ENCODE results near the gene TNRC6B.
"Not testable (repeated sequence)": the region's sequence is repeated elsewhere in the genome, so short reads cannot be mapped to it uniquely, and the experiment has no call there.

Gene TNRC6B

DNA sequence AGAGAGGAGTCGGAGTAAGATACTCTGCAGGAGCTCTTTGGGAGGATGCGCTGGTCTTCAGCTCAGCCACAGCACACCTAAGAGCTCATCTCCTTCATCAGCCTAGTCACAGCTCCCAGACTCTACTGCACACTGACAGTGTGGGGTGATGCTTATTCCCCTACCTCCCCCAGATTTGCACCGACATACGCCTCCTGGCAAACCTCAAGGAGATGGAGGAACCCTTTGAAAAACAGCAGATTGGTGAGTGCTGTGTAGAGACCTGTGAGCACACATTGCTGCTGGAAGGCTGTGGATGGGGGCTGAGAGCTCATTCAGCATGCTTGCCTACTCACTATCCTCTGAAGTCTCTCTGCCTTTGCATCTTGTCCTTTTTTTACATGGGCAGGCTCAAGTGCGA, 183.4 kb downstream of the TNRC6B start:
- H3K4me1 ChIP-seq (ENCODE audit: insufficient read depth, low read length): no peaks in the 10 kb centered on the region
- H3K9me3 ChIP-seq (ENCODE audit: insufficient read depth, low read depth, low read length): no peaks in the 10 kb centered on the region
- no peak overlapping the region for H3K9ac ChIP-seq (ENCODE audit: low read depth, low read length)
- H3K4me3 ChIP-seq (ENCODE audit: low read length): no peak overlapping the region
- H3K27ac ChIP-seq (ENCODE audit: low read length): no peak overlapping the region
- H3K36me3 ChIP-seq (ENCODE audit: insufficient read depth, low read depth, low read length): peaks cover 98% of the 10 kb centered on the region
- no peaks in the 10 kb centered on the region for H3K27me3 ChIP-seq (ENCODE audit: insufficient read depth, low read length)

DNA sequence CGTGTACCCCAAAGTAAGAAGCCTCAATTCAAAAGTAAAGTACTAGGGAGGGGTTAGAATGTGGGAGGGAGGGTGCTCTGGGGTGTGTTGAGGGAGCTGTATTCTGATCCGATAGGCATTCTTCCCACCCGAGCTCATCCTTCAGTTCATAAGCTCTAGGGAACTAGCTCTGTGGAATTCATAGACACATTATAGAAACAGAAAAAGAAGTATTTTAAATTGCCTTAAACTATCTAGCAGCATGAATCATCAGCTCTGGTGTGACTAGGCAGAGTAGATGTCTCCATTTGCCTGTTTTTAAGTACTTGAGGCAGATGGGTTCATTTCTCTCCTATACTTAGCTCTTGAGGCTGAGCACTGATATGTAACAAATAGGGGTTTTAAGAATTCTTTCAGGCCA, 185.3 kb downstream of the TNRC6B start:
- Histone ChIP-seq H3K27ac (ENCODE audit: low read length) (no peak overlapping the region), H3K36me3 (ENCODE audit: insufficient read depth, low read depth, low read length) (peaks cover 100% of the 10 kb centered on the region), H3K4me1 (ENCODE audit: insufficient read depth, low read length) (no peaks in the 10 kb centered on the region), H3K27me3 (ENCODE audit: insufficient read depth, low read length) (no peaks in the 10 kb centered on the region), H3K4me3 (ENCODE audit: low read length) (no peak overlapping the region), H3K9me3 (ENCODE audit: insufficient read depth, low read depth, low read length) (no peaks in the 10 kb centered on the region), H3K9ac (ENCODE audit: low read depth, low read length) (no peak overlapping the region)

DNA sequence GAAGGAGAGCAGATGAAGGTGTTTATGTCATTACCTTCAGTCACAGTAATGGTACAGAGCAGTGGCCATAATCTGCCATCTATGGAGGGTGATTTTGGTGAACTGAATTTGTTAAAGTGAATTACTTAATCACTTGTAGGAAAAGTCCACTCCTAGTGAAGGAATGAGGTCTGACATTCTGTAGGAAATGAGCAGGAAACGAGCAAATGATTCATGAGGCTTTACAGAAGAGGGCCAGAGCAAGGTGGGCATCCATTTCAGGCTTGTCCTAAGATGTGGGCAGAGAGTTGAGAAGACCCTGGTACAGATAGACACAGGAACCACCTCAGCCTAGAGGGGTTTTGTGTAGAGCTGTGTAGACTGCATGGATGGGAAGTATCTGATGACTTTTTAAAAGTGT, 186.7 kb downstream of the TNRC6B start:
- Histone ChIP-seq H3K9ac (ENCODE audit: low read depth, low read length) (no peak overlapping the region), H3K4me3 (ENCODE audit: low read length) (no peak overlapping the region), H3K4me1 (ENCODE audit: insufficient read depth, low read length) (no peaks in the 10 kb centered on the region), H3K36me3 (ENCODE audit: insufficient read depth, low read depth, low read length) (peaks cover 97% of the 10 kb centered on the region), H3K9me3 (ENCODE audit: insufficient read depth, low read depth, low read length) (no peaks in the 10 kb centered on the region), H3K27me3 (ENCODE audit: insufficient read depth, low read length) (no peaks in the 10 kb centered on the region), H3K27ac (ENCODE audit: low read length) (no peak overlapping the region)

DNA sequence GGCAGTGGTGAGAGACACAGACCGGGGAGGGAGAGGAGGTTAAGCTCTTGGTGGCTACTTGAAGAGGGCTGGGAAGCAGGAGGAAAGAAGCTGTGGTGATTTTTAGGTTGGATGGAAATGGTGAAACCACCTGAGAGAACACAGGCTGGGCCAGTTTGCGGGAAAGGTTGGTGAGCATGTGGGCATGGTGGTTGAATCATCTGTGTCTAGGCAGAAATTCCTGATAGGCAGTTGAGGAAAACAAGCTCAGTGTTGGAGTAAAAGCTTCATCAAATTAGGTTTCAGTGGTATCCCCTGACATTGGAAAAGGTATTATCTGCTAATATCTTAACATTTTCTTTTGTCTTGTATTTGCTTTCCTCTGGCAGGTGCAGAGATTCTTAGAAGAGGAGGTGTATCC, 188.3 kb downstream of the TNRC6B start:
- H3K4me3 ChIP-seq (ENCODE audit: low read length): no peak overlapping the region

DNA sequence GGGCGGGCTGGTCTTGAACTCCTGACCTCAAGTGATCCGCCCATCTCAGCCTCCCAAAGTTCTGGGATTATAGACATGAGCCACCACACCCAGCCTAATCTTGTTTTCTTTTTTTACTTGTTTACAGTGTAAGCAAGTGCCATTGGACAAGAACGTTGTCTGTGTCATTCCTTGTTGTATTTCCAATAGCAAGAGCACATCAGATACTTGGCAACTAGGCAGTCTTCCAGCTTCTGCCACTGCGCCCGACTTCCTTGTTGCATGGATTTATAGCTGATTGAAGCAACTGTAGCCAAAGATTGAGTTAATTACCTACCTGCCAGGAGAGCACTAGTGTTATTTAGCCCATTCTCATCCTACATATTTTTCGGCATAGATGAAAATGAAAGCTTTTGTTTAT, 189.6 kb downstream of the TNRC6B start:
- H3K27ac ChIP-seq (ENCODE audit: low read length): no peak overlapping the region
- H3K9ac ChIP-seq (ENCODE audit: low read depth, low read length): no peak overlapping the region
- peaks cover 68% of the 10 kb centered on the region for H3K36me3 ChIP-seq (ENCODE audit: insufficient read depth, low read depth, low read length)
- no peak overlapping the region for H3K4me3 ChIP-seq (ENCODE audit: low read length)
- H3K9me3 ChIP-seq (ENCODE audit: insufficient read depth, low read depth, low read length): no peaks in the 10 kb centered on the region
- H3K27me3 ChIP-seq (ENCODE audit: insufficient read depth, low read length): no peaks in the 10 kb centered on the region
- no peaks in the 10 kb centered on the region for H3K4me1 ChIP-seq (ENCODE audit: insufficient read depth, low read length)

More for the DNA sequence above, 188.3 kb downstream of the TNRC6B start:
- Histone ChIP-seq H3K36me3 (ENCODE audit: insufficient read depth, low read depth, low read length) (peaks cover 80% of the 10 kb centered on the region), H3K4me1 (ENCODE audit: insufficient read depth, low read length) (no peaks in the 10 kb centered on the region), H3K9ac (ENCODE audit: low read depth, low read length) (no peak overlapping the region), H3K9me3 (ENCODE audit: insufficient read depth, low read depth, low read length) (no peaks in the 10 kb centered on the region), H3K27ac (ENCODE audit: low read length) (no peak overlapping the region), H3K27me3 (ENCODE audit: insufficient read depth, low read length) (no peaks in the 10 kb centered on the region)

DNA sequence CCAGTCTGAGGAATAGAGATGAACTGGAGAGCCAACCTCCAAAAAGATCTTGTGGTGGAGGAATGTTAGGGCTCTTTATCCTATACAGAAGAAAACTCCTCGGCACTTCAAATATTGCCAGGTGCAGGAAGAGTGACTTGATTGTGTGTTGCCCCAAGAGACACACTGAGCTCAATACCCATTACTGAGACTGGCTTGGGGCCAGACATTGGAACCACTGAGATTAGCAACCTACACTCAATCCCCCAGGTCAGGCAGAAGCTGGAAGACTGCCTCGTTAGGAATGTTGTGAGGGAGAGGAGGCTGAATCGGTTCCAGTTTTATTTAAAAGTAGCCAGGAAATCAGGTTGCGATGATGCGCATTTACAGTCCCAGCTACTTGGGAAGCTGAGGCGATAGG, 190.3 kb downstream of the TNRC6B start:
- Histone ChIP-seq H3K9ac (ENCODE audit: low read depth, low read length) (no peak overlapping the region), H3K36me3 (ENCODE audit: insufficient read depth, low read depth, low read length) (peaks cover 66% of the 10 kb centered on the region), H3K9me3 (ENCODE audit: insufficient read depth, low read depth, low read length) (no peaks in the 10 kb centered on the region), H3K4me1 (ENCODE audit: insufficient read depth, low read length) (no peaks in the 10 kb centered on the region), H3K27ac (ENCODE audit: low read length) (no peak overlapping the region), H3K27me3 (ENCODE audit: insufficient read depth, low read length) (no peaks in the 10 kb centered on the region), H3K4me3 (ENCODE audit: low read length) (no peak overlapping the region)

DNA sequence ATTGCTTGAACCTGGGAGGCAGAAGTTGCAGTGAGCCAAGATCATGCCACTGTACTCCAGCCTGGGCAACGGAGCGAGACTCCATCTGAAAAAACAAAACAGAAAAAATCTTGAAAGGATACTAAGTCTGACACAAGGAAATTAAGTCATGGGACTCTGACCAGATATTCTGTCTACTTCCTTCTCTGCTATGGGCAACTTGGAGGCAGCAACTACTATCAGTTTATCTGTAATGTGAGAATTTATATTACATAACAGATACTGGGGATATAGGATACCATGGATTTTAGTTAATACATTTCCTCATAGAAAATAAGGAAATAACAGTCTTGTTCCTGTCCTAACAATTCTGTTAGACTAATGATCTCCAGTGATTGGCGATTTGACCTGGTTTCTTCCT, 191.1 kb downstream of the TNRC6B start:
- no peak overlapping the region for H3K9ac ChIP-seq (ENCODE audit: low read depth, low read length)
- H3K36me3 ChIP-seq (ENCODE audit: insufficient read depth, low read depth, low read length): peaks cover 63% of the 10 kb centered on the region
- no peaks in the 10 kb centered on the region for H3K4me1 ChIP-seq (ENCODE audit: insufficient read depth, low read length)
- no peak overlapping the region for H3K27ac ChIP-seq (ENCODE audit: low read length)
- no peaks in the 10 kb centered on the region for H3K9me3 ChIP-seq (ENCODE audit: insufficient read depth, low read depth, low read length)
- no peak overlapping the region for H3K4me3 ChIP-seq (ENCODE audit: low read length)
- no peaks in the 10 kb centered on the region for H3K27me3 ChIP-seq (ENCODE audit: insufficient read depth, low read length)

DNA sequence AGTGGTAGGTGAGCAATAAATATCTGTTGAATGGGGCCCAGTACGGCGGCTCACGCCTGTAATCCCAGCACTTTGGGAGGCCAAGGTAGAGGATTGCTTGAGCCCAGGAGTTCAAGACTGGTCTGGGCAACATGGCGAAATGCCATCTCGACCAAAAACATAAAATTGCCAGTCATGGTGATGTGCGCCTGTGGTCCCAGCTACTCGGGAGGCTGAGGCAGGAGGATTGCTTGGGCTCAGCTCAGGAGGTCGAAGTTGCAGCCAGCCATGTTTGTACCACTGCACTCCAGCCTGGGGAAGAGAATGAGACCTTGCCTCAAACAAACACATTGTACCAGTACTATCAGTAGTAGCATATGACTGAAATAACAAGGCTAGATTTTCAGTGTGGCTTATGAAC, 196.8 kb downstream of the TNRC6B start:
- no peaks in the 10 kb centered on the region for H3K9me3 ChIP-seq (ENCODE audit: insufficient read depth, low read depth, low read length)
- peaks cover 10% of the 10 kb centered on the region; the same call in 1 of the 2 replicates for H3K36me3 ChIP-seq (ENCODE audit: insufficient read depth, low read depth, low read length)
- H3K27ac ChIP-seq (ENCODE audit: low read length): no peak overlapping the region
- H3K27me3 ChIP-seq (ENCODE audit: insufficient read depth, low read length): no peaks in the 10 kb centered on the region
- no peaks in the 10 kb centered on the region for H3K4me1 ChIP-seq (ENCODE audit: insufficient read depth, low read length)
- H3K4me3 ChIP-seq (ENCODE audit: low read length): no peak overlapping the region
- no peak overlapping the region for H3K9ac ChIP-seq (ENCODE audit: low read depth, low read length)

DNA sequence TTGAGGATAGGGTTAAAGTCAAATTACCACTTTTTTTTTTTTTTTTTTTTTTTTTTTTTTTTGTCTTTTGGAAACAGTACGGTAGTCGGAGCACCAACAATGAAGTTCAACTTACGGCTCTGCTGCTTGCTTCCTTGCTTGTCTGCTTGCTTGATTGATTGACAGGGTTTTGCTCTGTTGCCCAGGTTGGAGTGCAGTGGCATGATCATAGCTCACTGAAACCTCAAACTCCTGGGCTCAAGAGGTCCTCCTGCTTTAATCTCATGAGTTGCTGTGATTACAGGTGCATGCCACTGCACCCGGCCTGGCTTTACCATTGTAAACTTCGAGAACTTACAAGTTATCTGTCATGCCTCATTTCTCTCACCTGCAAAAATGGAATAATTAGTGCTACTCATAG, 198.4 kb downstream of the TNRC6B start:
- Histone ChIP-seq H3K27me3 (ENCODE audit: insufficient read depth, low read length) (no peaks in the 10 kb centered on the region), H3K36me3 (ENCODE audit: insufficient read depth, low read depth, low read length) (peaks cover 10% of the 10 kb centered on the region; the same call in 1 of the 2 replicates), H3K27ac (ENCODE audit: low read length) (no peak overlapping the region), H3K9me3 (ENCODE audit: insufficient read depth, low read depth, low read length) (no peaks in the 10 kb centered on the region), H3K9ac (ENCODE audit: low read depth, low read length) (no peak overlapping the region), H3K4me3 (ENCODE audit: low read length) (no peak overlapping the region), H3K4me1 (ENCODE audit: insufficient read depth, low read length) (no peaks in the 10 kb centered on the region)

DNA sequence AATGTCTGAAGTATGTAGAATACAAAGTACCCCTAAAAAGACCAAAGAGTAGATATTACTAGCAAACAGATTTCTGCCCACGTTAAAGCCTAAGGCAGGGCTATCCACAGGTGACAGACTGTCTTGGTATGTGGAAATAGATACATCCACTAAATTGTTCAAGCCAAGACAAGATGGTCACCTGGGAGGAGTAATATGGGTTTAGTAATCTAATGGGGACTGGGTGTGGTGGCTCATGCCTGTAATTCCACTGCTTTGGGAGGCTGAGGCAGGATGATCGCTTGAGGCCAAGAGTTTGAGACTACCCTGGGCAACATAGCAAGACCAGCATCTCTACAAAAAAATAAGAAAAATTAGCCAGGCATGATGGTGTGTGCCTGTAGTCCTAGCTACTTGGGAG, 200.2 kb downstream of the TNRC6B start:
- Histone ChIP-seq H3K4me3 (ENCODE audit: low read length) (no peak overlapping the region), H3K27me3 (ENCODE audit: insufficient read depth, low read length) (no peaks in the 10 kb centered on the region), H3K27ac (ENCODE audit: low read length) (no peak overlapping the region), H3K4me1 (ENCODE audit: insufficient read depth, low read length) (no peaks in the 10 kb centered on the region), H3K36me3 (ENCODE audit: insufficient read depth, low read depth, low read length) (peaks cover 7% of the 10 kb centered on the region; the same call in 1 of the 2 replicates), H3K9ac (ENCODE audit: low read depth, low read length) (no peak overlapping the region), H3K9me3 (ENCODE audit: insufficient read depth, low read depth, low read length) (no peaks in the 10 kb centered on the region)

DNA sequence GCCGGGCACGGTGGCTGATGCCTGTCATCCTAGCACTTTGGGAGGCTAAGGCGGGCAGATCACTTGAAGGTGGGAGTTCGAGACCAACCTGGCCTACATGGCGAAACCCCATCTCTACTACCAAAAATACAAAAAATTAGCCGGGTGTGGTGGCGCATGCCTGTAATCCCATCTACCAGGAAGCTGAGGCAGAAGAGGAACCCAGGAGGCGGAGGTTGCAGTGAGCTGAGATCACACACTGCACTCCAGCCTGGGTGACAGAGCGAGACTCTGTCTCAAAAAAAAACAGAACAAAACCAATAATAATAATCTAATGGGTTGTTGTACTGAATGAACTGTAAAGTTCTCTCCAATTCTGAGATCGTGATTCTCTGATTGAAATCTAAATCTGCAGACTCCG, 200.7 kb downstream of the TNRC6B start:
- H3K4me1 ChIP-seq (ENCODE audit: insufficient read depth, low read length); H3K9ac ChIP-seq (ENCODE audit: low read depth, low read length); H3K4me3 ChIP-seq (ENCODE audit: low read length); H3K9me3 ChIP-seq (ENCODE audit: insufficient read depth, low read depth, low read length); H3K36me3 ChIP-seq (ENCODE audit: insufficient read depth, low read depth, low read length); H3K27ac ChIP-seq (ENCODE audit: low read length); H3K27me3 ChIP-seq (ENCODE audit: insufficient read depth, low read length): not testable (repeated sequence)

DNA sequence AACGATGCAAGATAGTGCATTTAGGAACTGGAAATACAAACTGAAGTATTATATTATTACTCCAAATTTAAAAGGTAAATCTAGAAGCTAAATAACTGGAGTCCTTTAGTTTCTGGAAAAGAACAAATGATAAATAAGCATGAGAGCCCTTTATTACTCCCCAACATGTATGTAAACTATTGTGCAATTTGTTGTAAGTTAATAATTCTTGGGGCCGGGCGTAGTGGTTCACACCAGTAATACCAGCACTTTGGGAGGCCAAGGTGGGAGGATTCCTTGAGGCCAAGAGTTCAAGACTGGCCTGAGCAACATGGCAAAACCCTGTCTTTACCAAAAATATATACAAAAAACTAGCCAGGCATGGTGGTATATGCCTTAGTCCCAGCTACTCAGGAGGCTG, 203.7 kb downstream of the TNRC6B start:
- H3K27me3 ChIP-seq (ENCODE audit: insufficient read depth, low read length): no peaks in the 10 kb centered on the region
- no peak overlapping the region for H3K4me3 ChIP-seq (ENCODE audit: low read length)
- H3K27ac ChIP-seq (ENCODE audit: low read length): no peak overlapping the region
- H3K36me3 ChIP-seq (ENCODE audit: insufficient read depth, low read depth, low read length): no peaks in the 10 kb centered on the region
- no peak overlapping the region for H3K9ac ChIP-seq (ENCODE audit: low read depth, low read length)
- H3K4me1 ChIP-seq (ENCODE audit: insufficient read depth, low read length): no peaks in the 10 kb centered on the region
- H3K9me3 ChIP-seq (ENCODE audit: insufficient read depth, low read depth, low read length): no peaks in the 10 kb centered on the region

DNA sequence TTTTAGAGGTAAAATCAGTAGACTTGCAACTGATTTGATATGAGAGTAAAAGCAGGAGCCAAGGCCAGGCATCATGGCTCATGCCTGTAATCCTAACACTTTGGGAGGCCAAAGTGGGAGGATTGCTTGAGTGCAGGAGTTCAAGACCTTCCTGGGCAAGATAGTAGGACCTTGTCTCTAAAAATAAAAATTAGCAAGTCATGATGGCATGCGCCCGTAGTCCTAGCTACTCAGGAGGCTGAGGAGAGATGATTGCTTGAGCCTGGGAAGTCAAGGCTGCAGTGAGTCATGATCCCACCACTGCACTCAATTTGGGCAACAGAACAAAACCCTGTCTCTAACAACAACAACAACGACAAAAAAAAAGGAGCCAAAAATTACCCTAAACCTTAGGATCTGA, 206.2 kb downstream of the TNRC6B start:
- no peak overlapping the region for H3K9ac ChIP-seq (ENCODE audit: low read depth, low read length)
- H3K4me3 ChIP-seq (ENCODE audit: low read length): no peak overlapping the region
- no peaks in the 10 kb centered on the region for H3K27me3 ChIP-seq (ENCODE audit: insufficient read depth, low read length)
- H3K36me3 ChIP-seq (ENCODE audit: insufficient read depth, low read depth, low read length): no peaks in the 10 kb centered on the region
- no peak overlapping the region for H3K27ac ChIP-seq (ENCODE audit: low read length)
- H3K9me3 ChIP-seq (ENCODE audit: insufficient read depth, low read depth, low read length): no peaks in the 10 kb centered on the region
- H3K4me1 ChIP-seq (ENCODE audit: insufficient read depth, low read length): no peaks in the 10 kb centered on the region
